H9 (cell line): Measurements from ENCODE around the gene CAPN2. TPM values are rescaled to one million over a fixed set of nuclear protein-coding genes. Genes with fewer than 3 reads are reported as not detected.

Source experiments
- DNase-seq: peaks from one replicate; pipeline ENCODE4 v3.0.0-alpha.2; 2017
- H2AFZ ChIP-seq: one replicate; pipeline ENCODE4 v1.6.1; 2013; ENCODE audit warnings: mild to moderate bottlenecking, low read length, control low read depth, moderate library complexity
- H2AK5ac ChIP-seq: 2 replicates; pipeline ENCODE4 v1.6.1; 2013; ENCODE audit warnings: low read length, control low read depth, mixed read lengths; ENCODE audit not compliant: insufficient read length
- H2BK120ac ChIP-seq: one replicate; pipeline ENCODE4 v1.6.1; 2013; ENCODE audit warnings: low read depth, mild to moderate bottlenecking, low read length, control low read depth, inconsistent platforms; ENCODE audit not compliant: poor library complexity, severe bottlenecking
- H2BK12ac ChIP-seq: 2 replicates; pipeline ENCODE4 v1.6.1; 2013; ENCODE audit warnings: low read length, control low read depth, mixed read lengths, low read depth; ENCODE audit not compliant: insufficient read length
- H2BK15ac ChIP-seq: 2 replicates; pipeline ENCODE4 v1.6.1; 2013; ENCODE audit warnings: low read depth, low read length, control low read depth
- H2BK20ac ChIP-seq: one replicate; pipeline ENCODE4 v1.6.1; 2013; ENCODE audit warnings: low read depth, mild to moderate bottlenecking, low read length, control low read depth, inconsistent platforms; ENCODE audit not compliant: poor library complexity, severe bottlenecking
- H2BK5ac ChIP-seq: 2 replicates; pipeline ENCODE4 v1.6.1; 2013; ENCODE audit warnings: low read length, control low read depth, mixed read lengths; ENCODE audit not compliant: insufficient read length
- H3K14ac ChIP-seq: 2 replicates; pipeline ENCODE4 v1.6.1; 2013; ENCODE audit warnings: low read length, control low read depth; ENCODE audit not compliant: insufficient read depth
- H3K18ac ChIP-seq: 2 replicates; pipeline ENCODE4 v1.6.1; 2013; ENCODE audit warnings: low read depth, mild to moderate bottlenecking, mixed read lengths, low read length, control low read depth; ENCODE audit not compliant: insufficient read length
- H3K23ac ChIP-seq: 2 replicates; pipeline ENCODE4 v1.6.1; 2013; ENCODE audit warnings: low read length, control low read depth, mixed read lengths, low read depth; ENCODE audit not compliant: insufficient read length
- H3K23me2 ChIP-seq: 2 replicates; pipeline ENCODE4 v1.6.1; 2013; ENCODE audit warnings: low read depth, mild to moderate bottlenecking, mixed read lengths, low read length, control low read depth; ENCODE audit not compliant: insufficient read length, poor library complexity, severe bottlenecking
- H3K27ac ChIP-seq: 2 replicates; pipeline ENCODE4 v1.5.1; 2013; ENCODE audit warnings: low read length, control low read depth, mixed read lengths, low read depth; ENCODE audit not compliant: insufficient read length
- H3K27me3 ChIP-seq: 2 replicates; pipeline ENCODE4 v1.6.1; 2013; ENCODE audit warnings: low read length, control low read depth, inconsistent platforms; ENCODE audit not compliant: insufficient read depth
- H3K4ac ChIP-seq: 2 replicates; pipeline ENCODE4 v1.6.1; 2013; ENCODE audit warnings: low read depth, mild to moderate bottlenecking, control low read depth, inconsistent platforms, low read length, moderate library complexity
- H3K4me1 ChIP-seq: 2 replicates; pipeline ENCODE4 v1.6.1; 2013; ENCODE audit warnings: low read length, control low read depth, inconsistent platforms; ENCODE audit not compliant: insufficient read depth
- H3K4me2 ChIP-seq: 2 replicates; pipeline ENCODE4 v1.6.1; 2013; ENCODE audit warnings: low read length, control low read depth, mixed read lengths; ENCODE audit not compliant: insufficient read length, insufficient read depth
- H3K56ac ChIP-seq: 2 replicates; pipeline ENCODE4 v1.6.1; 2013; ENCODE audit warnings: low read depth, mild to moderate bottlenecking, mixed read lengths, low read length, control low read depth; ENCODE audit not compliant: insufficient read length
- H3K79me1 ChIP-seq: 2 replicates; pipeline ENCODE4 v1.6.1; 2013; ENCODE audit warnings: low read depth, mild to moderate bottlenecking, moderate library complexity, low read length, control low read depth, inconsistent platforms; ENCODE audit not compliant: insufficient read depth, poor library complexity, severe bottlenecking
- H3K79me2 ChIP-seq: 2 replicates; pipeline ENCODE4 v1.6.1; 2013; ENCODE audit warnings: low read length, control low read depth, inconsistent platforms; ENCODE audit not compliant: insufficient read depth
- H3K9ac ChIP-seq: 2 replicates; pipeline ENCODE4 v1.6.1; 2013; ENCODE audit warnings: low read length, control low read depth, mixed read lengths; ENCODE audit not compliant: insufficient read length; ENCODE audit errors: extremely low read depth
- H3K9me3 ChIP-seq: one replicate; pipeline ENCODE4 v1.6.1; 2013; ENCODE audit warnings: low read depth, low read length, inconsistent platforms; ENCODE audit not compliant: control insufficient read depth
- H3T11ph ChIP-seq: one replicate; pipeline ENCODE4 v1.6.1; 2013; ENCODE audit warnings: mild to moderate bottlenecking, low read length, control low read depth, inconsistent platforms
- H4K20me1 ChIP-seq: one replicate; pipeline ENCODE4 v1.6.1; 2013; ENCODE audit not compliant: control insufficient read depth, insufficient read length, insufficient read depth
- H4K5ac ChIP-seq: 2 replicates; pipeline ENCODE4 v1.6.1; 2013; ENCODE audit warnings: low read depth, mild to moderate bottlenecking, mixed read lengths, low read length, control low read depth; ENCODE audit not compliant: insufficient read length
- H4K8ac ChIP-seq: replicated peaks from 2 replicates; pipeline ENCODE4 v1.6.1; 2013; ENCODE audit warnings: low read length, control low read depth, mixed read lengths, low read depth; ENCODE audit not compliant: insufficient read length
- H4K91ac ChIP-seq: 2 replicates; pipeline ENCODE4 v1.6.1; 2013; ENCODE audit warnings: low read depth, mild to moderate bottlenecking, moderate library complexity, mixed read lengths, low read length, control low read depth; ENCODE audit not compliant: insufficient read length
- H3K27ac Mint-ChIP-seq, 3 experiments: 2 replicates in 2 of 3; 3 replicates in 1 of 3; pipeline ENCODE4 v1.8.0; 2020 to 2021; ENCODE audit warnings: mixed read lengths in 3 of 3, mild to moderate bottlenecking in 1 of 3, moderate library complexity in 1 of 3
- H3K27me3 Mint-ChIP-seq: 2 replicates; pipeline ENCODE4 v1.8.0; 2021; ENCODE audit warnings: low read depth, mild to moderate bottlenecking, moderate library complexity, mixed read lengths
- H3K36me3 Mint-ChIP-seq, 3 experiments: 2 replicates in 2 of 3; 3 replicates in 1 of 3; pipeline ENCODE4 v1.8.0; 2020 to 2021; ENCODE audit warnings: low read depth in 3 of 3, mixed read lengths in 3 of 3; ENCODE audit not compliant: insufficient read depth in 1 of 3
- H3K4me1 Mint-ChIP-seq, 2 experiments: 2 replicates each; pipeline ENCODE4 v1.8.0; 2020; ENCODE audit warnings: mixed read lengths in 2 of 2
- H3K4me3 Mint-ChIP-seq, 2 experiments: 2 replicates in 1 of 2; 3 replicates in 1 of 2; pipeline ENCODE4 v1.8.0; 2020 to 2021; ENCODE audit warnings: mild to moderate bottlenecking in 2 of 2, mixed read lengths in 2 of 2, moderate library complexity in 1 of 2
- H3K9me3 Mint-ChIP-seq, 2 experiments: 2 replicates in 1 of 2; 3 replicates in 1 of 2; pipeline ENCODE4 v1.8.0; 2020; ENCODE audit warnings: mild to moderate bottlenecking in 2 of 2, mixed read lengths in 2 of 2, moderate library complexity in 1 of 2
- WGBS: extraction: QIAGEN DNeasy Blood & Tissue Kit; methylation state at CpG from one replicate; pipeline ENCODE4 v1.1.7; 2013; ENCODE audit warnings: missing lambda C conversion rate, low lambda C conversion rate, mixed read lengths; ENCODE audit not compliant: insufficient read length; ENCODE audit errors: extremely low coverage; 5-methylcytosine and 5-hydroxymethylcytosine counted together
- total RNA-seq: library from RNA; stranded (reverse); gene quantifications from 2 replicates; pipeline ENCODE4 v1.2.1, GENCODE V29; 2021
- TF ChIP-seq, protein P1 (sequence below): fragments of 200-600 bp; sonication (generic); conservative IDR thresholded peaks from 3 replicates; pipeline ENCODE4 v1.8.0; 2021; ENCODE audit warnings: antibody characterized with exemption, mild to moderate bottlenecking

CAPN2 gene
- total RNA-seq, 1 experiment from 2014 or later, result 32.2 TPM

DNA sequence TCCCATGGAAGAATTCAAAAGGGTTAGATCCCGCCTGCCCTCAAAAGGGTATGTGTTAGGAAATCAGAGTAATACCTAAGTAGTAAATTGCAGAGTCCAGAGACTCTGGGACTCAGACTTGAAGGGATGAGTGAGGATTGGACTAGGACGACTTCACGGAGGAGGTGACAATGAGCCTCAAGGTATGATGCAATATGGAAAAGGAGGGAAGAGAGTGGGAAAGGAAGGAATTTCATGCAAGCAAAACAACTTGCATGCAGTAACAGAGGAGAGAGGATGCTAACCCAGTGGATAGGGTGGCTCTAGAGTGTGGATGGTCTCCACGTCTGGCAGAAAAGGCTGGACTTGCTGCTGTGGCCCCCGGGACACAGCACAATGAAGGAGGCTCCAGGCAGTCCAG lies 4.8 kb downstream of the CAPN2 start:
- H3K79me1 ChIP-seq, result no peaks in the 10 kb centered on the region
- H3K79me2 ChIP-seq, result no peaks in the 10 kb centered on the region
- Mint-ChIP-seq H3K27me3 (peaks cover 78% of the 10 kb centered on the region), H3K4me3 (no peak overlapping the region), H3K36me3 (peaks cover 19 to 28% (median 23%) of the 10 kb centered on the region in 3 experiments; a peak in 6 of 7 replicates), H3K27ac (no peak overlapping the region), H3K4me1 (peaks cover 45 to 54% of the 10 kb centered on the region in 2 experiments), H3K9me3 (no peaks in the 10 kb centered on the region)
- no peak overlapping the region for H3K4ac ChIP-seq
- no peak overlapping the region for H4K91ac ChIP-seq
- H4K8ac ChIP-seq, result no peak overlapping the region
- no peak for DNase-seq
- no peak overlapping the region for H2BK20ac ChIP-seq
- H2AK5ac ChIP-seq, result no peak overlapping the region
- H3T11ph ChIP-seq, result no peak overlapping the region
- peaks cover 35% of the 10 kb centered on the region; the same call in 1 of the 2 replicates for H3K27me3 ChIP-seq
- no peak overlapping the region for H3K14ac ChIP-seq
- no peaks in the 10 kb centered on the region for H3K9me3 ChIP-seq
- WGBS, result no CpG with 5 or more reads among the region's 5 CpGs
- no peak overlapping the region for H2AFZ ChIP-seq
- no peak overlapping the region for H2BK15ac ChIP-seq
- H3K23ac ChIP-seq, result no peak overlapping the region
- H3K4me1 ChIP-seq, result peaks cover 8% of the 10 kb centered on the region; the same call in 1 of the 2 replicates
- no peak overlapping the region for H3K27ac ChIP-seq
- H3K56ac ChIP-seq, result no peak overlapping the region
- no peak overlapping the region for H2BK5ac ChIP-seq
- no peak overlapping the region for H2BK12ac ChIP-seq
- H4K5ac ChIP-seq, result no peak overlapping the region
- H3K23me2 ChIP-seq, result peaks cover 6% of the 10 kb centered on the region
- no peak overlapping the region for H3K4me2 ChIP-seq
- H3K18ac ChIP-seq, result no peak overlapping the region
- no peak overlapping the region for H2BK120ac ChIP-seq
- no peak overlapping the region for H3K9ac ChIP-seq
- TF ChIP-seq, protein P1, sequence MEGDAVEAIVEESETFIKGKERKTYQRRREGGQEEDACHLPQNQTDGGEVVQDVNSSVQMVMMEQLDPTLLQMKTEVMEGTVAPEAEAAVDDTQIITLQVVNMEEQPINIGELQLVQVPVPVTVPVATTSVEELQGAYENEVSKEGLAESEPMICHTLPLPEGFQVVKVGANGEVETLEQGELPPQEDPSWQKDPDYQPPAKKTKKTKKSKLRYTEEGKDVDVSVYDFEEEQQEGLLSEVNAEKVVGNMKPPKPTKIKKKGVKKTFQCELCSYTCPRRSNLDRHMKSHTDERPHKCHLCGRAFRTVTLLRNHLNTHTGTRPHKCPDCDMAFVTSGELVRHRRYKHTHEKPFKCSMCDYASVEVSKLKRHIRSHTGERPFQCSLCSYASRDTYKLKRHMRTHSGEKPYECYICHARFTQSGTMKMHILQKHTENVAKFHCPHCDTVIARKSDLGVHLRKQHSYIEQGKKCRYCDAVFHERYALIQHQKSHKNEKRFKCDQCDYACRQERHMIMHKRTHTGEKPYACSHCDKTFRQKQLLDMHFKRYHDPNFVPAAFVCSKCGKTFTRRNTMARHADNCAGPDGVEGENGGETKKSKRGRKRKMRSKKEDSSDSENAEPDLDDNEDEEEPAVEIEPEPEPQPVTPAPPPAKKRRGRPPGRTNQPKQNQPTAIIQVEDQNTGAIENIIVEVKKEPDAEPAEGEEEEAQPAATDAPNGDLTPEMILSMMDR, result no peak
- no peaks in the 10 kb centered on the region for H4K20me1 ChIP-seq
